Panc1 (cell line): ENCODE results near the gene PNKD. TPM values are rescaled to one million over a fixed set of nuclear protein-coding genes. Genes with fewer than 3 reads are reported as not detected.

Experiments
- ATAC-seq: fragments of 200-7000 bp; cut with Tn5 transposase; 2 replicates; pipeline ENCODE4 v1.9.1; 2020; ENCODE audit warnings: mild to moderate bottlenecking, moderate library complexity
- BruUV-seq: library from RNA; stranded (reverse); fragments of 400-500 nt; replicated peaks from 2 replicates; lab custom pipeline; 2021; lab: Mats Ljungman, UMichigan
- CTCF ChIA-PET: fragments of 300-600 bp; sonication (Branson Sonifier 250); formaldehyde crosslinking; loops from one replicate; lab custom pipeline; 2022; ENCODE audit warnings: antibody characterized with exemption; lab: Charles Lee
- POLR2A ChIA-PET: fragments of 300-600 bp; sonication (Branson Sonifier 250); formaldehyde crosslinking; loops from one replicate; lab custom pipeline; 2022; ENCODE audit warnings: antibody characterized with exemption; lab: Charles Lee
- DNase-seq: peaks from one replicate; pipeline ENCODE4 v3.0.0-alpha.2; 2010; ENCODE audit warnings: low read depth, low spot score
- H3K27ac ChIP-seq: 2 replicates; pipeline ENCODE4 v1.5.1; 2011; ENCODE audit warnings: mild to moderate bottlenecking, low read length, inconsistent platforms
- H3K27me3 ChIP-seq: fragments of 200-500 bp; sonication (Bioruptor generic); 2 replicates; pipeline ENCODE4 v1.6.0; 2014; ENCODE audit warnings: low read length, inconsistent platforms; ENCODE audit not compliant: control insufficient read depth, insufficient read depth
- H3K36me3 ChIP-seq: fragments of 200-500 bp; sonication (Bioruptor generic); 2 replicates; pipeline ENCODE4 v1.5.1; 2014; ENCODE audit warnings: inconsistent platforms, mild to moderate bottlenecking, low read length, moderate library complexity; ENCODE audit not compliant: control insufficient read depth, insufficient read depth
- H3K4me1 ChIP-seq: 2 replicates; pipeline ENCODE4 v1.5.1; 2011; ENCODE audit warnings: inconsistent platforms, mild to moderate bottlenecking, low read length, moderate library complexity; ENCODE audit not compliant: control insufficient read depth, insufficient read depth
- H3K4me3 ChIP-seq, 2 experiments: 2 replicates each; pipeline ENCODE4 v1.5.1; 2011 to 2012; ENCODE audit warnings: low read depth in 2 of 2, low read length in 2 of 2, mild to moderate bottlenecking in 2 of 2, inconsistent platforms in 1 of 2, moderate library complexity in 1 of 2
- H3K9me3 ChIP-seq: fragments of 200-500 bp; sonication (Bioruptor generic); 2 replicates; pipeline ENCODE4 v1.5.1; 2014; ENCODE audit warnings: low read depth, mild to moderate bottlenecking, inconsistent platforms, low read length, moderate library complexity; ENCODE audit not compliant: control insufficient read depth, insufficient read depth
- POLR2AphosphoS5 ChIP-seq: IDR thresholded peaks from 2 replicates; pipeline ENCODE4 v1.6.1; 2012; ENCODE audit warnings: mild to moderate bottlenecking, low read depth, low read length, moderate library complexity
- SIN3A ChIP-seq: IDR thresholded peaks from 2 replicates; pipeline ENCODE4 v1.6.1; 2012; ENCODE audit warnings: low read depth, mild to moderate bottlenecking, low read length, moderate library complexity, borderline replicate concordance; ENCODE audit not compliant: insufficient read depth
- TCF7L2 ChIP-seq: IDR thresholded peaks from 2 replicates; pipeline ENCODE4 v1.6.1; 2011; ENCODE audit warnings: mild to moderate bottlenecking, low read depth, low read length, inconsistent platforms
- in situ Hi-C: cut with HindIII; loops from 2 replicates; pipeline ENCODE4 v1.10.0; 2016; ENCODE audit warnings: low sequenced_read_pairs, low pct_unique_long_range_greater_than_20kb
- intact Hi-C: fragments of 100-400 bp; cut with micrococcal nuclease; formaldehyde crosslinking; loops from one replicate; pipeline ENCODE4 v1.10.0; 2022; ENCODE audit not compliant: unreplicated experiment
- total RNA-seq: library from RNA; stranded (reverse); gene quantifications from one replicate; pipeline ENCODE4 v1.2.1, GENCODE V29; 2021; ENCODE audit not compliant: unreplicated experiment
- TF ChIP-seq, protein P1 (sequence below), 2 experiments: IDR thresholded peaks; 2 replicates each; pipeline ENCODE4 v1.6.1; 2011 to 2012; ENCODE audit warnings: low read depth in 2 of 2, control low read depth in 1 of 2, low read length in 1 of 2, mild to moderate bottlenecking in 1 of 2, moderate library complexity in 1 of 2; ENCODE audit not compliant: insufficient read depth in 1 of 2
- TF ChIP-seq, protein P2 (sequence below): fragments of 450-650 bp; IDR thresholded peaks from 2 replicates; pipeline ENCODE4 v1.5.1; 2017; ENCODE audit warnings: mild to moderate bottlenecking

The PNKD gene
- total RNA-seq, 1 experiment from 2014 or later = 49.0 TPM

DNA sequence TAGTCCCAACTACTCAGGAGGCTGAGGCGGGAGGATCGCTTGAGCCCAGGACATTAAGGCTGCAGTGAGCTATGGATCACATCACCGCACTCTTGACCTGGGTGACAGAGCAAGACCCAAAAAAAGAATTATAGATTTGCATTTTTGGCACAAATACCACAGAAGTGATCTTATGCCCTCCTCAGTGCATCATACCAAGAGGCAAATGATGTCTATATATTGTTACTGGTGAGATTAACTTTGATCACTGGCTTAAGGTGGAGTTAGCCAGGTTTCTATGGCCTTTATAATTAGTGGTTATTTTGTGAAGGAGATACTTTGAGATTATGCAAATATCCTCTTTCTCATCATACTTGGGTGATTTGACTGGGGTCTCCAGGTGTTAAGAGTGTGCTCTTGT is 64.2 kb downstream of the PNKD start:
- Histone ChIP-seq H3K4me1 (no peaks in the 10 kb centered on the region), H3K27ac (no peak overlapping the region), H3K9me3 (no peaks in the 10 kb centered on the region), H3K36me3 (no peaks in the 10 kb centered on the region), H3K27me3 (no peaks in the 10 kb centered on the region), H3K4me3 (no peak overlapping the region)
- ATAC-seq = no peak
- CTCF ChIA-PET = no interaction called here
- intact Hi-C loops = no loop called here
- no TSS peak for BruUV-seq
- POLR2A ChIA-PET = no interaction called here
- in situ Hi-C loops = no loop called here
- no peak for DNase-seq
- TF ChIP-seq POLR2AphosphoS5 = no peak

DNA sequence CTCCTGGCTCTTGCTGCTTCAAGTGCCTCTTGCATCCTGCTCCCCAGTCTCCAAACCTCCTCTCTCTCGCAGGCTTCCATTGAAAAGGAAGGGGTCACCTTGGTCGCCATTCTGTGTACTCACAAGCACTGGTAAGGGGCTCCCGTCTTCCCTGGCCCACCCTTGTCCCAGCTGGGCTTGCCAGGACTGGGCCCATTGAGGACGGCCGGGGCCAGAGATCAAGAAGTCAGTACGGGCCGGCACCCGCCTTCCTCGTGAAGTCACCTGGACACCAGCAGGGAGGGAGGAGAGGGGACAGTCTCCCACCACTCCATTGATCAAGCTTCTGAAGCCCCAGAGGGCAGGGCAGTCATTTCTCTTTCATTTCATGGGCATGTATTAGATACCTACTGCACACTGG is 70.3 kb downstream of the PNKD start:
- TF ChIP-seq, protein P1, sequence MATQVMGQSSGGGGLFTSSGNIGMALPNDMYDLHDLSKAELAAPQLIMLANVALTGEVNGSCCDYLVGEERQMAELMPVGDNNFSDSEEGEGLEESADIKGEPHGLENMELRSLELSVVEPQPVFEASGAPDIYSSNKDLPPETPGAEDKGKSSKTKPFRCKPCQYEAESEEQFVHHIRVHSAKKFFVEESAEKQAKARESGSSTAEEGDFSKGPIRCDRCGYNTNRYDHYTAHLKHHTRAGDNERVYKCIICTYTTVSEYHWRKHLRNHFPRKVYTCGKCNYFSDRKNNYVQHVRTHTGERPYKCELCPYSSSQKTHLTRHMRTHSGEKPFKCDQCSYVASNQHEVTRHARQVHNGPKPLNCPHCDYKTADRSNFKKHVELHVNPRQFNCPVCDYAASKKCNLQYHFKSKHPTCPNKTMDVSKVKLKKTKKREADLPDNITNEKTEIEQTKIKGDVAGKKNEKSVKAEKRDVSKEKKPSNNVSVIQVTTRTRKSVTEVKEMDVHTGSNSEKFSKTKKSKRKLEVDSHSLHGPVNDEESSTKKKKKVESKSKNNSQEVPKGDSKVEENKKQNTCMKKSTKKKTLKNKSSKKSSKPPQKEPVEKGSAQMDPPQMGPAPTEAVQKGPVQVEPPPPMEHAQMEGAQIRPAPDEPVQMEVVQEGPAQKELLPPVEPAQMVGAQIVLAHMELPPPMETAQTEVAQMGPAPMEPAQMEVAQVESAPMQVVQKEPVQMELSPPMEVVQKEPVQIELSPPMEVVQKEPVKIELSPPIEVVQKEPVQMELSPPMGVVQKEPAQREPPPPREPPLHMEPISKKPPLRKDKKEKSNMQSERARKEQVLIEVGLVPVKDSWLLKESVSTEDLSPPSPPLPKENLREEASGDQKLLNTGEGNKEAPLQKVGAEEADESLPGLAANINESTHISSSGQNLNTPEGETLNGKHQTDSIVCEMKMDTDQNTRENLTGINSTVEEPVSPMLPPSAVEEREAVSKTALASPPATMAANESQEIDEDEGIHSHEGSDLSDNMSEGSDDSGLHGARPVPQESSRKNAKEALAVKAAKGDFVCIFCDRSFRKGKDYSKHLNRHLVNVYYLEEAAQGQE (IDR thresholded peaks at IDR 0.05; ENCODE audit: insufficient read depth in 1 of 2, low read depth in 2 of 2, low read length in 1 of 2) = no peak
- TF ChIP-seq POLR2AphosphoS5 = no peak
- TF ChIP-seq, protein P2, sequence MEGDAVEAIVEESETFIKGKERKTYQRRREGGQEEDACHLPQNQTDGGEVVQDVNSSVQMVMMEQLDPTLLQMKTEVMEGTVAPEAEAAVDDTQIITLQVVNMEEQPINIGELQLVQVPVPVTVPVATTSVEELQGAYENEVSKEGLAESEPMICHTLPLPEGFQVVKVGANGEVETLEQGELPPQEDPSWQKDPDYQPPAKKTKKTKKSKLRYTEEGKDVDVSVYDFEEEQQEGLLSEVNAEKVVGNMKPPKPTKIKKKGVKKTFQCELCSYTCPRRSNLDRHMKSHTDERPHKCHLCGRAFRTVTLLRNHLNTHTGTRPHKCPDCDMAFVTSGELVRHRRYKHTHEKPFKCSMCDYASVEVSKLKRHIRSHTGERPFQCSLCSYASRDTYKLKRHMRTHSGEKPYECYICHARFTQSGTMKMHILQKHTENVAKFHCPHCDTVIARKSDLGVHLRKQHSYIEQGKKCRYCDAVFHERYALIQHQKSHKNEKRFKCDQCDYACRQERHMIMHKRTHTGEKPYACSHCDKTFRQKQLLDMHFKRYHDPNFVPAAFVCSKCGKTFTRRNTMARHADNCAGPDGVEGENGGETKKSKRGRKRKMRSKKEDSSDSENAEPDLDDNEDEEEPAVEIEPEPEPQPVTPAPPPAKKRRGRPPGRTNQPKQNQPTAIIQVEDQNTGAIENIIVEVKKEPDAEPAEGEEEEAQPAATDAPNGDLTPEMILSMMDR = no peak
- no peak for TF ChIP-seq SIN3A
- DNase-seq (no peak), ATAC-seq (no peak)
- BruUV-seq = no TSS peak
- no peaks in the 10 kb centered on the region for H3K36me3 ChIP-seq
- in situ Hi-C loops (no loop called here), intact Hi-C loops (no loop called here)
- H3K4me1 ChIP-seq = peaks cover 3% of the 10 kb centered on the region; the same call in 1 of the 2 replicates
- no peaks in the 10 kb centered on the region for H3K9me3 ChIP-seq
- no peak overlapping the region for H3K27ac ChIP-seq
- CTCF ChIA-PET = no interaction called here
- no peak overlapping the region for H3K4me3 ChIP-seq
- POLR2A ChIA-PET = no interaction called here
- H3K27me3 ChIP-seq = no peaks in the 10 kb centered on the region

DNA sequence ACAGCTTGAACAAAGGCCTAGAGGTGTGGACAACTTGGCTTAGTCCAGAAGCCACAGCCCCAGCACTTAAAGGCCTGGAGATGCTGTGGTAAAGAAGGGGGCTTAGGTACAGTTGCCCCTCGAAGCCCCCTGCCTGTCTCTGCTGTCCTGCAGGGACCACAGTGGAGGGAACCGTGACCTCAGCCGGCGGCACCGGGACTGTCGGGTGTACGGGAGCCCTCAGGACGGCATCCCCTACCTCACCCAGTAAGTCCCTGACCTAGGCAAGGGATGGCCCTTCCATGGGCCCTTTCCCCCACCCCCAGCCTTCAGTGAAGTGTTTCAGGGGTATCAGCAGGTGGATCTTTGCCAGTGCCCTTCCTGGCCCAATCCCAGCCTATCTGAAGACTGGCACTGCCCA is 71.1 kb downstream of the PNKD start:
- TF ChIP-seq TCF7L2 = no peak
- TF ChIP-seq, protein P1 (IDR thresholded peaks at IDR 0.05; ENCODE audit: insufficient read depth in 1 of 2, low read depth in 2 of 2, low read length in 1 of 2) = no peak
- no peak for TF ChIP-seq SIN3A
- TF ChIP-seq, protein P2 = no peak
- TF ChIP-seq POLR2AphosphoS5 = no peak
- Histone ChIP-seq H3K27me3 (no peaks in the 10 kb centered on the region), H3K4me1 (peaks cover 3% of the 10 kb centered on the region; the same call in 1 of the 2 replicates), H3K36me3 (no peaks in the 10 kb centered on the region), H3K27ac (no peak overlapping the region), H3K4me3 (no peak overlapping the region), H3K9me3 (no peaks in the 10 kb centered on the region)
- intact Hi-C loops = no loop called here
- BruUV-seq = no TSS peak
- DNase-seq (no peak), ATAC-seq (no peak)
- in situ Hi-C loops = no loop called here
- POLR2A ChIA-PET = no interaction called here
- CTCF ChIA-PET = no interaction called here
